Fibroblast of peridontal ligament (primary cell): ENCODE data around the gene KLHL11.
"Not testable (repeated sequence)": the region's sequence is repeated elsewhere in the genome, so short reads cannot be mapped to it uniquely, and the experiment has no call there.

Source experiments
- DNase-seq: peaks from one replicate; pipeline ENCODE4 v3.0.0-alpha.2; 2010; ENCODE audit errors: extremely low read depth

The KLHL11 gene

GRCh38 chr17:41888332-41888965 is 23.2 kb upstream of the KLHL11 start:
- no peak for DNase-seq

GRCh38 chr17:41885733-41886132 is 20.5 kb upstream of the KLHL11 start:
- DNase-seq = no peak

- no peak for DNase-seq
Measured at GRCh38 chr17:41882756-41883155, 17.5 kb upstream of the KLHL11 start.

- no peak for DNase-seq
Measured at GRCh38 chr17:41880130-41880529, 14.9 kb upstream of the KLHL11 start.

- not testable (repeated sequence) for DNase-seq
Measured at GRCh38 chr17:41874293-41874670, 9.1 kb upstream of the KLHL11 start.

- DNase-seq = no peak
Measured at GRCh38 chr17:41873559-41874292, 8.5 kb upstream of the KLHL11 start.

GRCh38 chr17:41871789-41872188 is 6.6 kb upstream of the KLHL11 start:
- no peak for DNase-seq

- DNase-seq = no peak
Measured at GRCh38 chr17:41870627-41871026, 5.4 kb upstream of the KLHL11 start.

GRCh38 chr17:41870097-41870496 is 4.9 kb upstream of the KLHL11 start:
- DNase-seq = no peak

GRCh38 chr17:41869426-41869825 is 4.2 kb upstream of the KLHL11 start:
- DNase-seq = no peak

- DNase-seq = no peak
Measured at GRCh38 chr17:41868568-41868967, 3.3 kb upstream of the KLHL11 start.

- no peak for DNase-seq
Measured at GRCh38 chr17:41865596-41865893, 322 bp upstream of the KLHL11 start.

GRCh38 chr17:41864498-41864835 is 756 bp downstream of the KLHL11 start:
- DNase-seq = peak; percentile 27

- no peak for DNase-seq
Measured at GRCh38 chr17:41863074-41863848, 2.0 kb downstream of the KLHL11 start.

- no peak for DNase-seq
Measured at GRCh38 chr17:41860254-41860931, 4.8 kb downstream of the KLHL11 start.

- DNase-seq = not testable (repeated sequence)
Measured at GRCh38 chr17:41851382-41851781, 13.8 kb downstream of the KLHL11 start.

GRCh38 chr17:41849251-41849990 is 15.8 kb downstream of the KLHL11 start:
- no peak for DNase-seq

- peak; percentile 56 for DNase-seq
Measured at GRCh38 chr17:41848788-41849187, 16.4 kb downstream of the KLHL11 start.

GRCh38 chr17:41844971-41845370 is 20.3 kb downstream of the KLHL11 start:
- DNase-seq = no peak

GRCh38 chr17:41840781-41841180 is 24.4 kb downstream of the KLHL11 start:
- not testable (repeated sequence) for DNase-seq

GRCh38 chr17:41839448-41839847 is 25.8 kb downstream of the KLHL11 start:
- not testable (repeated sequence) for DNase-seq
